A549 (cell line): Measurements from ENCODE around the gene ERVMER34-1.

Experiments used
- BHLHE40 ChIP-seq: IDR thresholded peaks from 2 replicates; pipeline ENCODE4 v1.6.1; 2012; ENCODE audit warnings: low read depth, low read length, inconsistent platforms
- CTCF ChIP-seq: fragments of >200 bp; sonication (Bioruptor Twin); formaldehyde crosslinking; IDR thresholded peaks from 3 replicates; pipeline ENCODE4 v1.5.1; 2016
- ELK1 ChIP-seq: fragments of 150-350 bp; IDR thresholded peaks from 2 replicates; pipeline ENCODE4 v1.6.1; 2014; ENCODE audit warnings: low read depth, mild to moderate bottlenecking, low read length
- JUN ChIP-seq, 2 experiments: fragments of >200 bp; sonication (Bioruptor Twin); formaldehyde crosslinking; IDR thresholded peaks; 2 replicates in 1 of 2; 3 replicates in 1 of 2; pipeline ENCODE4 v1.6.1; 2016 to 2017
- KDM5A ChIP-seq: fragments of 200-600 bp; sonication (generic); IDR thresholded peaks from 2 replicates; pipeline ENCODE4 v1.6.1; 2016; ENCODE audit warnings: antibody characterized with exemption, mild to moderate bottlenecking
- MAX ChIP-seq: IDR thresholded peaks from 2 replicates; pipeline ENCODE4 v1.6.1; 2012
- MYC ChIP-seq: IDR thresholded peaks from 2 replicates; pipeline ENCODE4 v1.6.1; 2012; ENCODE audit warnings: mild to moderate bottlenecking, inconsistent platforms, low read length, improper control_type of control experiment, borderline replicate concordance
- NFE2L2 ChIP-seq: fragments of 150-350 bp; conservative IDR thresholded peaks from 2 replicates; pipeline ENCODE4 v1.6.1; 2014; ENCODE audit warnings: low read length
- POLR2A ChIP-seq: IDR thresholded peaks from 2 replicates; pipeline ENCODE4 v1.6.1; 2012; ENCODE audit warnings: mild to moderate bottlenecking, low read length
- RCOR1 ChIP-seq: fragments of 150-350 bp; IDR thresholded peaks from 2 replicates; pipeline ENCODE4 v1.6.1; 2014; ENCODE audit warnings: antibody characterized with exemption, low read length, low read depth
- REST ChIP-seq: fragments of 200-600 bp; sonication (generic); IDR thresholded peaks from 2 replicates; pipeline ENCODE4 v1.6.1; 2016; ENCODE audit warnings: antibody characterized with exemption, mild to moderate bottlenecking, moderate library complexity
- SMC3 ChIP-seq: fragments of >200 bp; sonication (Bioruptor Twin); formaldehyde crosslinking; IDR thresholded peaks from 3 replicates; pipeline ENCODE4 v1.6.1; 2018; ENCODE audit warnings: inconsistent platforms
- ZNF302 ChIP-seq: fragments of 250-450 bp; sonication (Bioruptor Pico); IDR thresholded peaks from 2 replicates; pipeline ENCODE4 v1.9.0; 2021; ENCODE audit warnings: inconsistent platforms, mild to moderate bottlenecking, moderate library complexity

GRCh38 chr4:52694936-52695335 lies 56.3 kb downstream of the ERVMER34-1 start:
- TF ChIP-seq CTCF: no peak
- no peak for TF ChIP-seq BHLHE40
- TF ChIP-seq KDM5A: no peak
- TF ChIP-seq NFE2L2: no peak
- TF ChIP-seq MYC: no peak
- TF ChIP-seq REST: no peak
- TF ChIP-seq POLR2A: no peak
- TF ChIP-seq SMC3: no peak
- TF ChIP-seq ZNF302 (CRISPR knock-in tag): no peak
- no peak for TF ChIP-seq ELK1
- no peak for TF ChIP-seq MAX
- no peak for TF ChIP-seq RCOR1
- no peak for TF ChIP-seq JUN (IDR thresholded peaks at IDR 0.05)
